A549 (cell line): ENCODE data around the gene PITPNM3. TPM values are rescaled to one million over a fixed set of nuclear protein-coding genes. Genes with fewer than 3 reads are reported as not detected.
A peak's percentile ranks its signal among the peaks of the same experiment; 100 is the strongest.

Experiments used
- ATAC-seq, 2 experiments: fragments of 200-7000 bp in 1 of 2; fragments of >200 bp in 1 of 2; cut with Nextera tagmentation in 1 of 2; cut with Tn5 transposase in 1 of 2; 3 replicates each; pipeline versions ENCODE4 v1.8.0 to v1.9.1; 2018 to 2020; ENCODE audit warnings: mild to moderate bottlenecking in 1 of 2, moderate library complexity in 1 of 2
- CTCF ChIA-PET: fragments of 300-600 bp; sonication (Branson Sonifier 250); formaldehyde crosslinking; extraction: SDS; loops from one replicate; lab custom pipeline; 2021; ENCODE audit warnings: antibody characterized with exemption, inconsistent platforms; lab: Yijun Ruan, JAX
- POLR2A ChIA-PET: fragments of 350-600 bp; formaldehyde crosslinking; extraction: SDS; loops from one replicate; lab custom pipeline; 2021; ENCODE audit warnings: antibody characterized with exemption, inconsistent platforms; lab: Yijun Ruan, JAX
- DNase-seq, 2 experiments: peaks; one replicate each; pipeline versions ENCODE4 v3.0.0 to v3.0.0-alpha.2; 2011 to 2016; ENCODE audit warnings: low read depth in 1 of 2, low spot score in 1 of 2
- FAIRE-seq: peaks from 2 replicates; lab custom pipeline; 2011; peaks lifted over from hg19 to GRCh38; lab: Jason Lieb, UNC
- H3K27ac ChIP-seq, 2 experiments: fragments of >200 bp; sonication (Bioruptor Twin); formaldehyde crosslinking; 3 replicates each; pipeline ENCODE4 v1.5.1; 2016 to 2017
- H3K4me1 ChIP-seq: fragments of >200 bp; sonication (Bioruptor Twin); formaldehyde crosslinking; 3 replicates; pipeline ENCODE4 v1.6.1; 2016
- H3K4me2 ChIP-seq: fragments of >200 bp; sonication (Bioruptor Twin); formaldehyde crosslinking; 3 replicates; pipeline ENCODE4 v1.6.1; 2016
- H3K4me3 ChIP-seq: fragments of >200 bp; sonication (Bioruptor Twin); formaldehyde crosslinking; 3 replicates; pipeline ENCODE4 v1.5.1; 2016
- H3K9me3 ChIP-seq: fragments of >200 bp; sonication (Bioruptor Twin); formaldehyde crosslinking; 3 replicates; pipeline ENCODE4 v1.6.1; 2016
- BHLHE40 ChIP-seq: IDR thresholded peaks from 2 replicates; pipeline ENCODE4 v1.6.1; 2012; ENCODE audit warnings: low read depth, low read length, inconsistent platforms
- ESRRA ChIP-seq: fragments of 150-350 bp; IDR thresholded peaks from 2 replicates; pipeline ENCODE4 v1.6.1; 2014; ENCODE audit warnings: mild to moderate bottlenecking, low read length, borderline replicate concordance
- FOSB ChIP-seq: fragments of 250-450 bp; sonication (Bioruptor Pico); IDR thresholded peaks from 2 replicates; pipeline ENCODE4 v1.5.0; 2020; ENCODE audit warnings: mild to moderate bottlenecking, moderate library complexity
- FOSL2 ChIP-seq, 2 experiments: fragments of 450-650 bp in 1 of 2; fragments of >200 bp in 1 of 2; sonication (Bioruptor Twin) in 1 of 2; formaldehyde crosslinking; IDR thresholded peaks; 2 replicates each; pipeline versions ENCODE4 v1.5.0 to v1.6.1; 2016 to 2020; ENCODE audit warnings: mild to moderate bottlenecking in 1 of 2, moderate library complexity in 1 of 2
- KDM5A ChIP-seq: fragments of 200-600 bp; sonication (generic); IDR thresholded peaks from 2 replicates; pipeline ENCODE4 v1.6.1; 2016; ENCODE audit warnings: antibody characterized with exemption, mild to moderate bottlenecking
- MAFK ChIP-seq: fragments of 450-650 bp; IDR thresholded peaks from 2 replicates; pipeline ENCODE4 v1.6.1; 2014; ENCODE audit not compliant: partially characterized antibody
- MYC ChIP-seq: IDR thresholded peaks from 2 replicates; pipeline ENCODE4 v1.6.1; 2012; ENCODE audit warnings: mild to moderate bottlenecking, inconsistent platforms, low read length, improper control_type of control experiment, borderline replicate concordance
- PBX3 ChIP-seq: IDR thresholded peaks from 2 replicates; pipeline ENCODE4 v1.6.1; 2012
- POLR2AphosphoS2 ChIP-seq: conservative IDR thresholded peaks from 2 replicates; pipeline ENCODE4 v1.6.1; 2012; ENCODE audit warnings: low read length, improper control_type of control experiment, inconsistent platforms
- RAD21 ChIP-seq, 2 experiments: fragments of >200 bp in 1 of 2; sonication (Bioruptor Twin) in 1 of 2; formaldehyde crosslinking in 1 of 2; IDR thresholded peaks in 1 of 2; conservative IDR thresholded peaks in 1 of 2; 2 replicates in 1 of 2; 3 replicates in 1 of 2; pipeline ENCODE4 v1.6.1; 2012 to 2018; ENCODE audit warnings: inconsistent platforms in 1 of 2
- RNF2 ChIP-seq: fragments of 200-600 bp; sonication (generic); IDR thresholded peaks from 2 replicates; pipeline ENCODE4 v1.6.1; 2016; ENCODE audit warnings: low read depth, mild to moderate bottlenecking, antibody characterized with exemption, moderate library complexity, borderline replicate concordance
- SREBF2 ChIP-seq: fragments of 450-650 bp; IDR thresholded peaks from 2 replicates; pipeline ENCODE4 v1.6.1; 2014; ENCODE audit warnings: mild to moderate bottlenecking, moderate library complexity
- TP53 ChIP-seq: fragments of 250-450 bp; sonication (Bioruptor Pico); IDR thresholded peaks from 2 replicates; pipeline ENCODE4 v1.5.0; 2021; ENCODE audit warnings: mild to moderate bottlenecking, moderate library complexity
- ZFP36 ChIP-seq: fragments of 450-650 bp; IDR thresholded peaks from 2 replicates; pipeline ENCODE4 v1.6.1; 2014; ENCODE audit warnings: borderline replicate concordance; ENCODE audit not compliant: partially characterized antibody
- ZSCAN20 ChIP-seq: fragments of 250-450 bp; sonication (Bioruptor Pico); IDR thresholded peaks from 2 replicates; pipeline ENCODE4 v1.8.0; 2022; ENCODE audit warnings: mild to moderate bottlenecking, moderate library complexity
- WGBS: methylation state at CpG from one replicate; pipeline ENCODE4 v1.1.6; 2017; ENCODE audit errors: missing lambda C conversion rate; 5-methylcytosine and 5-hydroxymethylcytosine counted together
- polyA plus RNA-seq, 4 experiments: library from polyadenylated mRNA; depleted of rRNA in 3 of 4; stranded (reverse); fragments of >200 nt; fragmentation: RNase III in 1 of 4; extraction: RNeasy Plus Mini Kit Qiagen cat#74134 plus additional on column Dnase treatment in 1 of 4; gene quantifications; 2 replicates in 3 of 4; 3 replicates in 1 of 4; pipeline ENCODE4 v1.2.3, GENCODE V29; 2011 to 2017
- TF ChIP-seq, protein P1 (sequence below): fragments of >200 bp; sonication (Bioruptor Twin); formaldehyde crosslinking; IDR thresholded peaks from 3 replicates; pipeline ENCODE4 v1.6.1; 2016
- TF ChIP-seq, protein P2 (sequence below): fragments of >200 bp; sonication (Bioruptor Twin); formaldehyde crosslinking; IDR thresholded peaks from 3 replicates; pipeline ENCODE4 v1.5.1; 2016
- TF ChIP-seq, protein P3 (sequence below): fragments of 150-350 bp; IDR thresholded peaks from 2 replicates; pipeline ENCODE4 v1.6.1; 2014; ENCODE audit warnings: low read depth, mild to moderate bottlenecking, low read length
- TF ChIP-seq, protein P4 (sequence below): fragments of 200-600 bp; sonication (generic); IDR thresholded peaks from 2 replicates; pipeline ENCODE4 v1.6.1; 2016; ENCODE audit warnings: antibody characterized with exemption, mild to moderate bottlenecking, moderate library complexity

PITPNM3 gene
- polyA plus RNA-seq, 2 of the 4 experiments (the other 2 are of a cell fraction), result 0.80 to 2.2 TPM

GRCh38 chr17:6474906-6475305, 81.4 kb downstream of the PITPNM3 start:
- no peak for TF ChIP-seq SREBF2
- no peak for TF ChIP-seq FOSB (CRISPR knock-in tag)
- TF ChIP-seq, all 56 proteins: peak for 0
- Histone ChIP-seq H3K4me2 (no peak overlapping the region), H3K27ac (no peak overlapping the region), H3K4me3 (no peak overlapping the region), H3K9me3 (no peaks in the 10 kb centered on the region), H3K4me1 (peaks cover 24% of the 10 kb centered on the region)
- ChIA-PET POLR2A (no interaction called here), CTCF (interaction anchor here (0.6 to 6.9 kb wide), 21 partner anchors 10 to 547 kb away, joined by 3 to 105 read pairs (median 25); partner anchors contain the start of gene TXNDC17)
- DNase-seq, result no peak
- 68% methylated on average over 7 of the region's 7 CpGs for WGBS
- no peak for ATAC-seq
- no peak for FAIRE-seq

DNA sequence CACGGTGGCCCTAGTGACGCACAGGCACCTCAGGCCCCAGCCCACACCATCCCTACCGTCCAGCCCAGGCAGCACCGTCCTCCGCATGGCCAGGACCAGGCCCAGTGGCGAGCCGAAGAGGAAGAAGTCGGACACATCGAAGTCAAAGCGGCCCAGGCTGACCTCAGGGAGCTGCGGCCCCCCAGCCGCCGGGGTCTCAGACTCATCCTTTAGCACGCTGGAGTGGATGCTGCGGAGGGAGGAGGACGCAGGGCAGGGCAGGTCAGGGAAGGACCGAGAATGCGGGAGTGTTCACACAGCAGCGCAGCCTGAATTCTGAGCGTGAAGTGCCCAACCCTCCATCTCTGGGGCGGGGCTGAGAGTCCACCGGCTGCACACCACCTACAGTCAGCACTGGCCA, 82.0 kb downstream of the PITPNM3 start:
- WGBS, result 83% methylated on average over 22 of the region's 22 CpGs
- DNase-seq (no peak), FAIRE-seq (no peak), ATAC-seq (no peak)
- no peaks in the 10 kb centered on the region for H3K9me3 ChIP-seq
- H3K4me2 ChIP-seq, result no peak overlapping the region
- no peak overlapping the region for H3K27ac ChIP-seq
- no peak overlapping the region for H3K4me3 ChIP-seq
- no peak for TF ChIP-seq BHLHE40
- TF ChIP-seq KDM5A, result no peak
- TF ChIP-seq, protein P1, sequence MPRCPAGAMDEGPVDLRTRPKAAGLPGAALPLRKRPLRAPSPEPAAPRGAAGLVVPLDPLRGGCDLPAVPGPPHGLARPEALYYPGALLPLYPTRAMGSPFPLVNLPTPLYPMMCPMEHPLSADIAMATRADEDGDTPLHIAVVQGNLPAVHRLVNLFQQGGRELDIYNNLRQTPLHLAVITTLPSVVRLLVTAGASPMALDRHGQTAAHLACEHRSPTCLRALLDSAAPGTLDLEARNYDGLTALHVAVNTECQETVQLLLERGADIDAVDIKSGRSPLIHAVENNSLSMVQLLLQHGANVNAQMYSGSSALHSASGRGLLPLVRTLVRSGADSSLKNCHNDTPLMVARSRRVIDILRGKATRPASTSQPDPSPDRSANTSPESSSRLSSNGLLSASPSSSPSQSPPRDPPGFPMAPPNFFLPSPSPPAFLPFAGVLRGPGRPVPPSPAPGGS, result no peak
- no peak for TF ChIP-seq ZFP36
- no peak for TF ChIP-seq ZSCAN20 (CRISPR knock-in tag)
- TF ChIP-seq, protein P2, sequence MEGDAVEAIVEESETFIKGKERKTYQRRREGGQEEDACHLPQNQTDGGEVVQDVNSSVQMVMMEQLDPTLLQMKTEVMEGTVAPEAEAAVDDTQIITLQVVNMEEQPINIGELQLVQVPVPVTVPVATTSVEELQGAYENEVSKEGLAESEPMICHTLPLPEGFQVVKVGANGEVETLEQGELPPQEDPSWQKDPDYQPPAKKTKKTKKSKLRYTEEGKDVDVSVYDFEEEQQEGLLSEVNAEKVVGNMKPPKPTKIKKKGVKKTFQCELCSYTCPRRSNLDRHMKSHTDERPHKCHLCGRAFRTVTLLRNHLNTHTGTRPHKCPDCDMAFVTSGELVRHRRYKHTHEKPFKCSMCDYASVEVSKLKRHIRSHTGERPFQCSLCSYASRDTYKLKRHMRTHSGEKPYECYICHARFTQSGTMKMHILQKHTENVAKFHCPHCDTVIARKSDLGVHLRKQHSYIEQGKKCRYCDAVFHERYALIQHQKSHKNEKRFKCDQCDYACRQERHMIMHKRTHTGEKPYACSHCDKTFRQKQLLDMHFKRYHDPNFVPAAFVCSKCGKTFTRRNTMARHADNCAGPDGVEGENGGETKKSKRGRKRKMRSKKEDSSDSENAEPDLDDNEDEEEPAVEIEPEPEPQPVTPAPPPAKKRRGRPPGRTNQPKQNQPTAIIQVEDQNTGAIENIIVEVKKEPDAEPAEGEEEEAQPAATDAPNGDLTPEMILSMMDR, result no peak
- no peak for TF ChIP-seq FOSL2 (IDR thresholded peaks at IDR 0.05)
- TF ChIP-seq FOSL2 (CRISPR knock-in tag; IDR thresholded peaks at IDR 0.05), result no peak
- no peak for TF ChIP-seq TP53 (CRISPR knock-in tag)
- TF ChIP-seq SREBF2, result no peak
- TF ChIP-seq MYC, result no peak
- peaks cover 24% of the 10 kb centered on the region for H3K4me1 ChIP-seq
- POLR2A ChIA-PET, result no interaction called here
- CTCF ChIA-PET, result interaction anchor here (0.6 to 6.9 kb wide), 26 partner anchors 11 to 547 kb away, joined by 3 to 105 read pairs (median 21); partner anchors contain the start of gene TXNDC17

DNA sequence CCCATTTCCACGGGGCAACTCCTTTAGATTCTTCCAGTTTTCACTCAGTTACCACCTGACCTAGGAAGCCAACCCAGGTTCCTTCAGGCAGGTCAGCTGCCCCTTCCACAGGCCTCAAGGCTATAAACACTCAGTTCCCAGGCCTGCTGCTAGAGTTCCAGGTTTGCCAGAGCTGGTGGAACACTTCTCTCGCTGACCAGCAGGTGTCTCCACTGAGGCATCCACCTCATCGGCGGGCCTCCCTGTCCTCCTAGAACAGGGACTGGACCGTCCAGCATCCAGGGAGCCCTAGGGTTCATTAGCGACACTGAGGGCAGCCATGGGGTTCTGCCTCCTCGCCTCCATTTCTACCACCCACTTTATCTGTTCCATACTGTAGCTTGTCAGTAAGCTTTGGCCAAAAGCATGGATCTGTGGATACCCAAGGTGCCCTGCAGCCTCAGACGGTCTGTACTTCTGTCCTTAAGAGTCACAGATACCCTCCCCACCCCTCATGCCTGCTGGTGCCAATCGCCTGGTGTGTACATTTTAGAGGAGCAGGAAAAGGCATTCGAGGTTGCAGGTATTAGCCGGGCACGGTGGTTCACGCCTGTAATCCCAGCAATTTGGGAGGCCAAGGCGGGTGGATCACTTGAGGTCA, 83.1 kb downstream of the PITPNM3 start:
- DNase-seq (peak; percentile 81 to 98), FAIRE-seq (peak; percentile 92), ATAC-seq (peak; percentile 78 to 93)
- ChIA-PET POLR2A (interaction anchor here (1.2 to 2.1 kb wide), 2 partner anchors 166 to 168 kb away, joined by 4 to 6 read pairs; a partner anchor contains a TSS), CTCF (interaction anchor here (0.5 to 6.9 kb wide), 68 partner anchors 7 to 1355 kb away, joined by 3 to 105 read pairs (median 8); partner anchors contain the start of genes KIAA0753, PIMREG and TXNDC17)
- Histone ChIP-seq H3K27ac (peak overlapping the region; percentile 53 to 76; a peak in 5 of 6 replicates), H3K9me3 (no peaks in the 10 kb centered on the region), H3K4me2 (no peak overlapping the region; the same call in 2 of the 3 replicates), H3K4me3 (no peak overlapping the region), H3K4me1 (peaks cover 24% of the 10 kb centered on the region)
- 38% methylated on average over 14 of the region's 14 CpGs for WGBS
- TF ChIP-seq, protein P3, sequence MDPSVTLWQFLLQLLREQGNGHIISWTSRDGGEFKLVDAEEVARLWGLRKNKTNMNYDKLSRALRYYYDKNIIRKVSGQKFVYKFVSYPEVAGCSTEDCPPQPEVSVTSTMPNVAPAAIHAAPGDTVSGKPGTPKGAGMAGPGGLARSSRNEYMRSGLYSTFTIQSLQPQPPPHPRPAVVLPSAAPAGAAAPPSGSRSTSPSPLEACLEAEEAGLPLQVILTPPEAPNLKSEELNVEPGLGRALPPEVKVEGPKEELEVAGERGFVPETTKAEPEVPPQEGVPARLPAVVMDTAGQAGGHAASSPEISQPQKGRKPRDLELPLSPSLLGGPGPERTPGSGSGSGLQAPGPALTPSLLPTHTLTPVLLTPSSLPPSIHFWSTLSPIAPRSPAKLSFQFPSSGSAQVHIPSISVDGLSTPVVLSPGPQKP, result no peak
- peak; percentile 93 for TF ChIP-seq RAD21 (conservative IDR thresholded peaks at IDR 0.05 in 1 of 2, IDR thresholded peaks at IDR 0.05 in 1 of 2)
- no peak for TF ChIP-seq MAFK
- TF ChIP-seq ESRRA, result no peak
- no peak for TF ChIP-seq RNF2
- no peak for TF ChIP-seq POLR2AphosphoS2
- TF ChIP-seq, protein P2, result peak; percentile 95
- TF ChIP-seq, protein P4, sequence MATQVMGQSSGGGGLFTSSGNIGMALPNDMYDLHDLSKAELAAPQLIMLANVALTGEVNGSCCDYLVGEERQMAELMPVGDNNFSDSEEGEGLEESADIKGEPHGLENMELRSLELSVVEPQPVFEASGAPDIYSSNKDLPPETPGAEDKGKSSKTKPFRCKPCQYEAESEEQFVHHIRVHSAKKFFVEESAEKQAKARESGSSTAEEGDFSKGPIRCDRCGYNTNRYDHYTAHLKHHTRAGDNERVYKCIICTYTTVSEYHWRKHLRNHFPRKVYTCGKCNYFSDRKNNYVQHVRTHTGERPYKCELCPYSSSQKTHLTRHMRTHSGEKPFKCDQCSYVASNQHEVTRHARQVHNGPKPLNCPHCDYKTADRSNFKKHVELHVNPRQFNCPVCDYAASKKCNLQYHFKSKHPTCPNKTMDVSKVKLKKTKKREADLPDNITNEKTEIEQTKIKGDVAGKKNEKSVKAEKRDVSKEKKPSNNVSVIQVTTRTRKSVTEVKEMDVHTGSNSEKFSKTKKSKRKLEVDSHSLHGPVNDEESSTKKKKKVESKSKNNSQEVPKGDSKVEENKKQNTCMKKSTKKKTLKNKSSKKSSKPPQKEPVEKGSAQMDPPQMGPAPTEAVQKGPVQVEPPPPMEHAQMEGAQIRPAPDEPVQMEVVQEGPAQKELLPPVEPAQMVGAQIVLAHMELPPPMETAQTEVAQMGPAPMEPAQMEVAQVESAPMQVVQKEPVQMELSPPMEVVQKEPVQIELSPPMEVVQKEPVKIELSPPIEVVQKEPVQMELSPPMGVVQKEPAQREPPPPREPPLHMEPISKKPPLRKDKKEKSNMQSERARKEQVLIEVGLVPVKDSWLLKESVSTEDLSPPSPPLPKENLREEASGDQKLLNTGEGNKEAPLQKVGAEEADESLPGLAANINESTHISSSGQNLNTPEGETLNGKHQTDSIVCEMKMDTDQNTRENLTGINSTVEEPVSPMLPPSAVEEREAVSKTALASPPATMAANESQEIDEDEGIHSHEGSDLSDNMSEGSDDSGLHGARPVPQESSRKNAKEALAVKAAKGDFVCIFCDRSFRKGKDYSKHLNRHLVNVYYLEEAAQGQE, result no peak
- no peak for TF ChIP-seq PBX3
